Activated CD4-positive, CD25-positive, alpha-beta regulatory T cell treated with anti-CD3 and anti-CD28 coated beads, Interleukin-2, amount 50 U/mL, for 24 hours (primary cell): Measurements from ENCODE around the gene SEPTIN6.

Experiments used
- ATAC-seq, 2 donors: fragments of 150-1000 bp; cut with Tn5 transposase; one replicate each; pipeline ENCODE4 v1.10.0; 2021; ENCODE audit warnings: mild to moderate bottlenecking in 1 of 2, moderate library complexity in 1 of 2

The SEPTIN6 gene

GRCh38 chrX:119647552-119648420, 45.2 kb downstream of the SEPTIN6 start:
- ATAC-seq = peak; percentile 97 to 98

DNA sequence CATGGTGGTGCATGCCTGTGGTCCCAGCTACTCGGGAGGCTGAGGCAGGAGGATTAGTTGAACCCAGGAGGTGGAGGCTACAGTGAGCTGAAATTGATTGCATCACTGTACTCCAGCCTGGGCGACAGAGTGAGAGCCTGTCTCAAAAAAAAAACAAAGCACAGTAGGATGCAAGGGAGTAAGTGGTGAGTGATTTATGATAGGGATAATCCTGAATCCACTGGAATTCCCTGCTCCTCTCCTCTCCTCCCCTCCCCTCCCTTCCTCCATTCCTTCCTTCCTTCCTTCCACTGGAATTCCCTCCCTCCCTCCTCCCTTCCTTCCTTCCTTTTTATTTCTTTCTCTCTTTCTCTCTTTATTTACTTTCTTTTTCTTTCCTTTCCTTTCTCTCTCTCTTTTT, 45.9 kb downstream of the SEPTIN6 start:
- no peak for ATAC-seq

GRCh38 chrX:119646515-119646914, 46.5 kb downstream of the SEPTIN6 start:
- ATAC-seq = no peak

DNA sequence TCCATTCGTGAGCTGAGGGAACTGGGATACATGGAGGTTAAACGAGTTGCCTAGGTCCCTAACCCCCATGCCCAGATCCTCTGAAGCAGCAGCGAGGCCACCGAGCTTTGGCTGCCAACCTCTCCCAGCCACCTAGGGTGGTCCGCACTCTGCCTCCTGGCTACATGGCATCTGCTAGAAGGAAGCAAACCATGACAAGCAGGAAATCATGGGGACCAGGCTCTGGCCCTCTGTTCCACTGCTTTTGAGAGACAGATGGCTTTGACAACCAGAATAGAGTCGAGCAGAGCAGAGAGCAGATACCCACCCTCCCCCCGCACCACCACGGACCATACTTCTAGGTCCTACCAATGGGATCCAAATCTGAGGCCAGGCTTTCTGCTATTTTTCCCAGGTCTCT, 49.3 kb downstream of the SEPTIN6 start:
- no peak for ATAC-seq
